Left ventricle myocardium superior (tissue), 1 donor: ENCODE data around the gene SWAP70. TPM values are rescaled to one million over a fixed set of nuclear protein-coding genes. Genes with fewer than 3 reads are reported as not detected.
A peak's percentile ranks its signal among the peaks of the same experiment; 100 is the strongest.

ENCODE experiments used
- ATAC-seq: fragments of 200-7000 bp; cut with Tn5 transposase; one replicate; pipeline ENCODE4 v1.9.1; 2020; ENCODE audit warnings: mild to moderate bottlenecking, moderate library complexity
- DNase-seq: peaks from one replicate; pipeline ENCODE4 v3.0.0-alpha.2; 2020
- intact Hi-C: fragments of 100-400 bp; cut with micrococcal nuclease; formaldehyde crosslinking; loops from one replicate; pipeline ENCODE4 v1.11.0; 2022
- total RNA-seq: library from RNA; stranded (reverse); fragmentation: NEBNext Ultra II Directional; extraction: Animal tissue kit (Norgen Biotek cat#: 25700); gene quantifications from one replicate; pipeline ENCODE4 v1.2.1, GENCODE V29; 2021
- donor health status: DM: no; HTN: yes; CAD: no; lungs with severe emphysema.

Gene SWAP70
- total RNA-seq, 1 donor from 2014 or later: 25.0 TPM

- ATAC-seq: no peak
- no peak for DNase-seq
- intact Hi-C loops: no loop called here
These were observed 18.0 kb upstream of the SWAP70 start for GRCh38 chr11:9645881-9646280.

- intact Hi-C loops: no loop called here
- DNase-seq (no peak), ATAC-seq (no peak)
These were observed 17.6 kb upstream of the SWAP70 start for GRCh38 chr11:9646324-9646723.

DNA sequence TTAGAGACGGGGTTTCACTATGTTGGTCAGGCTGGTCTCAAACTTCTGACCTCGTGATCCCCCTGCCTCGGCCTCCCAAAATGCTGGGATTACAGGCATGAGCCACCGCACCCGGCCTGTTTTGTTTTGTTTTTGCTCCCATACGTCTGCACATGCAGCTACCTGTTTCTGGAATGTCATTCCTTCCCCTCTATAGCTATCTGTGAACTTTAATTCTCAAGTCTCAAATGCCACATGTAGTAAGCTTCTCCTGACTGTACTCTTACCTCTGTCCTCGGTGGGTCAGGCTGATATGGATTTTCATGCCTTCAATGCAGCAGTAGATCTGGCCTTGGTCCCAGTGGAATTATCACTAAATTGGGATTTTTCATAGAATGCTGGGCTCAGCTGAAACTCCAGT lies 12.4 kb upstream of the SWAP70 start:
- DNase-seq (no peak), ATAC-seq (no peak)

DNA sequence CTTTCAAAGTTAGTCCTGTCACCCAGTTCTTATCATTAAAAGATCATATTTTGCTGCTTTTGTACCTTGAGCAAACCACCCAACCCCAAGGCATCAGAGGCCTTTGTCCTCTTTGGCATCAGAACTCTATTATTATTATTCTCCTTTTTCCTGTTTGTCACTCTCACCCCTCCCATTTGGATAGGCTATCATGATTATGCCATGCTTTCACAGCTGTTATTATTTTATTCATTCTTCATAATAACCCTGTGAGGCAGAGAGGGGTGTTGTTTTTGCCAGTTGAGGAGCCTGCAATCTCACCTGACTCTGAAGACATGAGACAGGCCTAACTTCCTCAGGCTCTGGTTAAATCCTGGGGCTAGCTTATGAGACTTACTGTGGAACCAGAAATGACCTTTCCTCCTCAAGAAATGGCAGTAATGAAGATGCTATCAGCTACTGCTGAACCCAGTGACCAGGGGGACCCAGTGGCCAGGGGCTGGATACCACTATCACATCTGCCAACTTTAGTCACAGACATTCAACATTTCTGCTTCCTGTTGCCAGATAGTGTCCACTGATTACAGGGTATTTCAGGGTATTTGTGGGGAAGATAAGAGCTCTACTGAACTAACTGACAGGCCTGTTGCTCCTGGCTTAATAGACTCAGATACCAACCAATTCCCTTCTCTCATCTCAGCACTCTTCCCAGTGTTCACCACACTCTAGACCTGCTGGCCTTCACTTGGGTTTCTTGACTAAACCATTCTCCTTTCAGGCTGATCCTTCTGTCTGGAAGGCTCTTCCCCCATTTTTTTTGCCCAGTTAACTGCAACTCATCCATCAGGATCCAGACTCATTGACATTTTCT lies 11.8 kb upstream of the SWAP70 start:
- DNase-seq (no peak), ATAC-seq (no peak)
- intact Hi-C loops: no loop called here

More for the DNA sequence above, 12.4 kb upstream of the SWAP70 start:
- intact Hi-C loops: no loop called here

GRCh38 chr11:9653871-9654270 lies 10.0 kb upstream of the SWAP70 start:
- ATAC-seq (no peak), DNase-seq (no peak)
- intact Hi-C loops: no loop called here

DNA sequence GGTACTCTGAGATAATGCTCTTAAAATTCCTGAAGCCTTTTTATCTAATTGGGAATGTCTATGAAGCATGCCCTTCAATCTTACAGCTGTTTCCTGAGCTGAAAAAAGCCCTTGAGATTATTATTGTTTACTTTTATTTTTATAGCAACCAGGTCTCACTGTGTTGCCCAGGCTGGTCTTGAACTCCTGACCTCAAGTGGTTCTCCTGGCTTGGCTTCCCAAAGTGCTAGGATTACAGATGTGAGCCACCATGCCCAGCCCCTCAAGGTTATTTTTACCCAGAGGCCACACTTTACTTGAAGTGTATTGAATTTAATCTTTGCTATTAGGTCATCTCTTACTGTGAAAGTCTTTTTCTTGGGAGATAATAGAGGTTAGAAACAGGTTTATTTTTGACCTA lies 7.0 kb upstream of the SWAP70 start:
- intact Hi-C loops: no loop called here
- ATAC-seq (no peak), DNase-seq (no peak)

DNA sequence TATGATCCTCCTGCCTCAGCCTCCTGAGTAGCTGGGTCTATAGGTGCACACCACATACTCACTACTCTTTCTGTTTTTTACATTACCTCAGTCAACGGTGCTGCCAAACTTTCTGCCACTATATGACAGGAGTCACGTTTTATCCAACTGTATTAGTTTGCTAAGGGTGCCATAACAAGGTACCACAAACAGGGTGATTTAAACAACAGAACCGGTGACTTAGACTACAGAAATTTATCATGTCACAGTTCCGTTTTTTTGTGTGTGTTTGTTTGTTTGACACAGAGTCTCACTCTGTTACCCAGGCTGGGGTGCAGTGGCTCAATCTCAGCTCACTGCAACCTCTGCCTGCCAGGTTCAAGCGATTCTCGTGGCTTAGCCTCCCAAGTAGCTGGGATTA lies 6.3 kb upstream of the SWAP70 start:
- intact Hi-C loops: no loop called here
- ATAC-seq: no peak
- no peak for DNase-seq

DNA sequence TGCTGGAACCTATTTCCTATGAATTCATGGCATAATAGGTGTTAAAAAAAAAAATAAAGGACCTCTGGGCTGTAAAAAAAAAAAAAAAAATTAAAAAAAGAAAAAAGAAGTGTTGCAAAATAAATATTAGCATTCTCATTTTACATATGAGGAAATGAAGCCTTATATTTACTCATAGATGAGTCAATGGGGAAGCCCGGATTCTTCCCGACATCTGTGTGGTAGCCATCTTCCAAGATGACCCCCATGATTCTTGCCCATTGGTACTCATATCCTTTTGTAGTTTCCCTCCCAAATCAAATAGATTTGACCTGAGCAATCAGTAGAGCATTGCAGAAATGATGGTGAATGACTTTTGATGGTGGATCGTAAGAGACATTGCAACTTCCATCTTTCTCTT lies 3.0 kb upstream of the SWAP70 start:
- no peak for ATAC-seq
- intact Hi-C loops: no loop called here
- DNase-seq: no peak

DNA sequence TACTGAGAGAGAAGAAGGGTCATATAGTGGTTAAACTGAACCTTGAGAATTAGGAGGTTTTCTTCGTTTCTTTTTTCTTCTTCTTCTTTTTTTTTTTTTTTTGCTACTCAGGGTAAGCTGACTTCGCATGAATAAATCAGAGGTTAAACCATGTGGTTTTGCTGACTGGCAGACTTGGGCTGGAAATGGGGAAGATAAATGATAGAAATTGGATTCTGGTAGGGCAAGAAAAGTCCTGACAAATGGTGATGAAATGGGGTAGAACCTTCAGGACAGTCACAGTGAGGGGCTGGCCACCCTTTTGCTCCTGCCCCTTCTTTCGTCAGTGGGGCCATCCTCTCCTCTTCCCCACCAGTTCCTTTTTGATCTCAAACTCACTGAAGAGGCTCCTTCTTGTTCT lies 1.6 kb upstream of the SWAP70 start:
- ATAC-seq (peak; percentile 6), DNase-seq (no peak)
- intact Hi-C loops: no loop called here

- ATAC-seq: peak; percentile 67
- peak; percentile 55 for DNase-seq
- intact Hi-C loops: no loop called here
These were observed 647 bp downstream of the SWAP70 start for GRCh38 chr11:9664276-9665171.

DNA sequence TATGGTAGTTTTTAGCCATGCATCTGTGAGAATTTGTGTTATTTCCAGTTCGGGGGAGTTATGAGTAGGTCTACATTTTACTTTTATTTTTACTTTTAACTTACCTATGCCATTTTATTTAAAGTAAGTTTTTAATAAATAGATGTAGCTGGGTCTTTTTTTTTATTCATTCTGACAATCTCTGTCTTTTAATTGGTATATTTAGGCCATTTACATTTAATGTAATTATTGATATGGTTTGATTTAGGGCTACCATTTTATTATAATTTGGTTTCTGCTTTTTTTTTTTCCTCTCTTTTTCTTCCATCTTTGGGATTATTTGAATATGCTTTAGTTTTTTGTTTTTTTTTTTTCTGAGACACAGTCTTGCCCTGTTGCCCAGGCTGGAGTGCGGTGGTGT lies 1.9 kb downstream of the SWAP70 start:
- DNase-seq (no peak), ATAC-seq (no peak)
- intact Hi-C loops: no loop called here

- no peak for ATAC-seq
- DNase-seq: no peak
- intact Hi-C loops: no loop called here
These were observed 6.1 kb downstream of the SWAP70 start for GRCh38 chr11:9669954-9670353.

- intact Hi-C loops: no loop called here
- DNase-seq: no peak
- peak; percentile 27 for ATAC-seq
These were observed 8.5 kb downstream of the SWAP70 start for GRCh38 chr11:9672288-9672916.

DNA sequence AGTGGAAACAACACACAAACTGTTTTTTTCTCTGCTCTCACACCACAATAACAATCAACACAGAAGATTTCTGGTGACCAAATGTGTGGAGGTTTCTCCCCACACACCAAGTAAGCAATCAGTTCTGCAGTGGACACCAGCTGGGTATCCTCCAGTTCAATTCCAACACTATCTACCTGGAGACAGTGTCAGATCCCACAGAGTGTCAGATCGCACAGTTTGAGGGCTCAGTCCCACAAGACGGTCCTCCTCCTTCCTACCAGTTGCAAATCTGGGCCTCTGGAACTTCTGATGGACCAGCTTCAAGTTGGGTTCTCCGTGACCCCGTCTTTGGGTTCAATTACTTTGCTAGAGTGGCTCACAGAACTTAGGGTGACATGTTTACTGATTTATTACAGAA lies 9.0 kb downstream of the SWAP70 start:
- ATAC-seq: no peak

GRCh38 chr11:9675691-9676090 lies 11.8 kb downstream of the SWAP70 start:
- intact Hi-C loops: no loop called here
- DNase-seq: no peak
- ATAC-seq: no peak

More for the DNA sequence above, 9.0 kb downstream of the SWAP70 start:
- no peak for DNase-seq
- intact Hi-C loops: no loop called here

GRCh38 chr11:9677951-9678350 lies 14.1 kb downstream of the SWAP70 start:
- ATAC-seq (no peak), DNase-seq (no peak)
- intact Hi-C loops: no loop called here

DNA sequence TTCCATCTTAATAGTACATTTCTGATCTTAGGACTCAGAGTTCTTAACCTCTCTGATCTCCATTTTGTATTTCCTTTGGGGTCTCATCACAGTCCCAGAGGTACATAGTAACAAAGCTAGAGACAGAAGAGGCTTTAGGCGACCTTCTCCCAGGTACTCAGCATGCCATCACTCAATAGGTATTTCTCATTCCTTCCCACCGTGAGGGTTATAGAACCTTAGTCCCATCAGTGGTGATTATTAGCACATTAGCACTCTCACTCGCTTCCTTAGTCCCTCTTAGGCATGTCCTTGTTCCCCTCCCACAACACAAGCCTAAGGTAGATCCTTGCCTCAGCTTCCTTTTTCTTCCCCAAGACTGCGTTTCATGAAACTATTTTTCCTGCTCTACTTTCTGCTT lies 14.7 kb downstream of the SWAP70 start:
- DNase-seq (no peak), ATAC-seq (no peak)
- intact Hi-C loops: no loop called here

DNA sequence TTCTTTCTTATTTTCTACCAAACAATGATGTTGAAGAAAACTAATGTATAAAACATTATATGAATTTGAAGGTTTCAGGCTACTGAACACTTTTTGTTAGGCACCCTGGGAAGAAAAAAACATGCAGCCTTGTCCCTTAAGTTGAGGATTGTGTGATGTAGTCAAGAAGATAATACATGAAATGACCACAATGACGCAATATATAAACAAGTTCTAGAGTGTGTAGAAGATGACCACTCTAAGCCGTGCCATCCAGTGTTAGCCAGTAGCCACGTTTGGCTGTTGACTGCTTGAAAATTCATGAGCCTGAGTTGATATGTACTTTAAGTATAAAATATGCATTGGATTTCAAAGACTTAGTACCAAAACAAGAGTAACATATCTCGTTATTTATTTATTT lies 16.2 kb downstream of the SWAP70 start:
- intact Hi-C loops: no loop called here
- no peak for DNase-seq

GRCh38 chr11:9681583-9682372 lies 17.9 kb downstream of the SWAP70 start:
- intact Hi-C loops: no loop called here
- ATAC-seq (no peak), DNase-seq (no peak)

More for the DNA sequence above, 16.2 kb downstream of the SWAP70 start:
- no peak for ATAC-seq
